Right forelimb (tissue), 1 donor: ENCODE measurements around the gene DAP3.
"Not testable (repeated sequence)": the region's sequence is repeated elsewhere in the genome, so short reads cannot be mapped to it uniquely, and the experiment has no call there.

ENCODE experiments used
- DNase-seq: peaks from one replicate; pipeline ENCODE4 v3.0.0-alpha.2; 2018

Gene DAP3

GRCh38 chr1:155689081-155689607, at the start of gene DAP3:
TSS of gene DAP3 (plus strand) at chr1:155689091. CDS start at chr1:155709780, 20,689 bp downstream.
- not testable (repeated sequence) for DNase-seq

- DNase-seq = no peak
These were observed 48.5 kb upstream of the DAP3 start for GRCh38 chr1:155640367-155640766.

GRCh38 chr1:155642559-155643180, 46.2 kb upstream of the DAP3 start:
- DNase-seq = not testable (repeated sequence)

- no peak for DNase-seq
These were observed 45.7 kb upstream of the DAP3 start for GRCh38 chr1:155643230-155643629.

GRCh38 chr1:155645034-155645598, 43.8 kb upstream of the DAP3 start:
- DNase-seq = no peak

- no peak for DNase-seq
These were observed 43.2 kb upstream of the DAP3 start for GRCh38 chr1:155645648-155646047.

- DNase-seq = no peak
These were observed 42.6 kb upstream of the DAP3 start for GRCh38 chr1:155646307-155646706.

GRCh38 chr1:155648207-155649147, 40.4 kb upstream of the DAP3 start:
- DNase-seq = no peak

GRCh38 chr1:155649676-155650075, 39.2 kb upstream of the DAP3 start:
- no peak for DNase-seq

GRCh38 chr1:155650231-155650757, 38.6 kb upstream of the DAP3 start:
- no peak for DNase-seq

GRCh38 chr1:155651861-155652661, 36.8 kb upstream of the DAP3 start:
- no peak for DNase-seq

- DNase-seq = no peak
These were observed 35.9 kb upstream of the DAP3 start for GRCh38 chr1:155652951-155653350.

- no peak for DNase-seq
These were observed 31.4 kb upstream of the DAP3 start for GRCh38 chr1:155657463-155657862.

- DNase-seq = not testable (repeated sequence)
These were observed 27.7 kb upstream of the DAP3 start for GRCh38 chr1:155661239-155661638.

- no peak for DNase-seq
These were observed 19.4 kb upstream of the DAP3 start for GRCh38 chr1:155669233-155670162.

- DNase-seq = no peak
These were observed 17.1 kb upstream of the DAP3 start for GRCh38 chr1:155671750-155672149.

- DNase-seq = no peak
These were observed 15.9 kb upstream of the DAP3 start for GRCh38 chr1:155673003-155673402.

GRCh38 chr1:155678027-155678426, 10.9 kb upstream of the DAP3 start:
- no peak for DNase-seq

GRCh38 chr1:155678992-155679391, 9.9 kb upstream of the DAP3 start:
- DNase-seq = not testable (repeated sequence)

GRCh38 chr1:155680531-155680930, 8.4 kb upstream of the DAP3 start:
- no peak for DNase-seq

- no peak for DNase-seq
These were observed 7.1 kb upstream of the DAP3 start for GRCh38 chr1:155681776-155682175.
